Panc1 (cell line): ENCODE results near the gene ADD2. TPM values are rescaled to one million over a fixed set of nuclear protein-coding genes. Genes with fewer than 3 reads are reported as not detected.
A peak's percentile ranks its signal among the peaks of the same experiment; 100 is the strongest.

Experiments used
- ATAC-seq: fragments of 200-7000 bp; cut with Tn5 transposase; 2 replicates; pipeline ENCODE4 v1.9.1; 2020; ENCODE audit warnings: mild to moderate bottlenecking, moderate library complexity
- BruUV-seq: library from RNA; stranded (reverse); fragments of 400-500 nt; replicated peaks from 2 replicates; lab custom pipeline; 2021; lab: Mats Ljungman, UMichigan
- CTCF ChIA-PET: fragments of 300-600 bp; sonication (Branson Sonifier 250); formaldehyde crosslinking; loops from one replicate; lab custom pipeline; 2022; ENCODE audit warnings: antibody characterized with exemption; lab: Charles Lee
- POLR2A ChIA-PET: fragments of 300-600 bp; sonication (Branson Sonifier 250); formaldehyde crosslinking; loops from one replicate; lab custom pipeline; 2022; ENCODE audit warnings: antibody characterized with exemption; lab: Charles Lee
- DNase-seq: peaks from one replicate; pipeline ENCODE4 v3.0.0-alpha.2; 2010; ENCODE audit warnings: low read depth, low spot score
- H3K27ac ChIP-seq: 2 replicates; pipeline ENCODE4 v1.5.1; 2011; ENCODE audit warnings: mild to moderate bottlenecking, low read length, inconsistent platforms
- H3K27me3 ChIP-seq: fragments of 200-500 bp; sonication (Bioruptor generic); 2 replicates; pipeline ENCODE4 v1.6.0; 2014; ENCODE audit warnings: low read length, inconsistent platforms; ENCODE audit not compliant: control insufficient read depth, insufficient read depth
- H3K36me3 ChIP-seq: fragments of 200-500 bp; sonication (Bioruptor generic); 2 replicates; pipeline ENCODE4 v1.5.1; 2014; ENCODE audit warnings: inconsistent platforms, mild to moderate bottlenecking, low read length, moderate library complexity; ENCODE audit not compliant: control insufficient read depth, insufficient read depth
- H3K4me1 ChIP-seq: 2 replicates; pipeline ENCODE4 v1.5.1; 2011; ENCODE audit warnings: inconsistent platforms, mild to moderate bottlenecking, low read length, moderate library complexity; ENCODE audit not compliant: control insufficient read depth, insufficient read depth
- H3K4me3 ChIP-seq, 2 experiments: 2 replicates each; pipeline ENCODE4 v1.5.1; 2011 to 2012; ENCODE audit warnings: low read depth in 2 of 2, low read length in 2 of 2, mild to moderate bottlenecking in 2 of 2, inconsistent platforms in 1 of 2, moderate library complexity in 1 of 2
- H3K9me3 ChIP-seq: fragments of 200-500 bp; sonication (Bioruptor generic); 2 replicates; pipeline ENCODE4 v1.5.1; 2014; ENCODE audit warnings: low read depth, mild to moderate bottlenecking, inconsistent platforms, low read length, moderate library complexity; ENCODE audit not compliant: control insufficient read depth, insufficient read depth
- CTCF ChIP-seq: fragments of 450-650 bp; IDR thresholded peaks from 2 replicates; pipeline ENCODE4 v1.5.1; 2017; ENCODE audit warnings: mild to moderate bottlenecking
- POLR2AphosphoS5 ChIP-seq: IDR thresholded peaks from 2 replicates; pipeline ENCODE4 v1.6.1; 2012; ENCODE audit warnings: mild to moderate bottlenecking, low read depth, low read length, moderate library complexity
- REST ChIP-seq, 2 experiments: IDR thresholded peaks; 2 replicates each; pipeline ENCODE4 v1.6.1; 2011 to 2012; ENCODE audit warnings: low read depth in 2 of 2, control low read depth in 1 of 2, low read length in 1 of 2, mild to moderate bottlenecking in 1 of 2, moderate library complexity in 1 of 2; ENCODE audit not compliant: insufficient read depth in 1 of 2
- SIN3A ChIP-seq: IDR thresholded peaks from 2 replicates; pipeline ENCODE4 v1.6.1; 2012; ENCODE audit warnings: low read depth, mild to moderate bottlenecking, low read length, moderate library complexity, borderline replicate concordance; ENCODE audit not compliant: insufficient read depth
- TCF7L2 ChIP-seq: IDR thresholded peaks from 2 replicates; pipeline ENCODE4 v1.6.1; 2011; ENCODE audit warnings: mild to moderate bottlenecking, low read depth, low read length, inconsistent platforms
- in situ Hi-C: cut with HindIII; loops from 2 replicates; pipeline ENCODE4 v1.10.0; 2016; ENCODE audit warnings: low sequenced_read_pairs, low pct_unique_long_range_greater_than_20kb
- intact Hi-C: fragments of 100-400 bp; cut with micrococcal nuclease; formaldehyde crosslinking; loops from one replicate; pipeline ENCODE4 v1.10.0; 2022; ENCODE audit not compliant: unreplicated experiment
- total RNA-seq: library from RNA; stranded (reverse); gene quantifications from one replicate; pipeline ENCODE4 v1.2.1, GENCODE V29; 2021; ENCODE audit not compliant: unreplicated experiment

Gene ADD2
- total RNA-seq, 1 experiment from 2014 or later, result 0.26 TPM

DNA sequence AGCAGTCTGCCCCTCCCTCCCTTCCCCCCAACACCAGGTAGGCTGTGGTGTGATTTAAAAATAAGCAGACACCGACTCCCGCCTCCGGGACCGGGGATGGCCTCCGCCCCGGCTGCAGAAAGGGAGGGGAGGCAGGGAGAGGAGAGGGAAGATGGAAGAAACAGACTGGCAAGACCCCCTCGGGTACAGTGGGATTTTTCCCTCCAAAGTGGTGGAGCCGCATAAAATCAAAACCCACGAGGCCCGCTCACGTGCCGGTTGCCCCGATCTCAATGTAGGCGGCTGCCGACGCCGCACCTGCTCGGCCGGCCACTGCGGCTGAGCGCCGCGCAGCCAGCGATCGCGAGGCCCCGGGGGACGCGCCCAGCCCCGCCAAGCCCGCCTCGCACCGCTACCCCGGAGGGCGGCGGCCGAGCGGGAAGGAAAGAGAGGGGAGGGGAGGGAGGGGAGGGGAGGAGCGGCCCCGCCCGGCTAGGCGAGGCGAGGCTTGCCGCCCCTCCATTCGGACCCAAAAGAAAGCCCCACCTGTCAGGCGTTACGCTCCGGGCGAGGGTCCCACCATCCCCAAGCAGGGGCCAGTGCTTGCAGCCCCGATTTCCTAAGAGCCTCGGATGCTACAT is 811 bp downstream of the ADD2 start:
- POLR2A ChIA-PET, result no interaction called here
- peak overlapping the region; percentile 12 to 34 for H3K4me3 ChIP-seq
- 0 out of 2 replicates have a peak, but pooled peaks have one; percentile 34 for ATAC-seq
- intact Hi-C loops, result no loop called here
- no TSS peak for BruUV-seq
- CTCF ChIA-PET, result no interaction called here
- H3K9me3 ChIP-seq, result no peaks in the 10 kb centered on the region
- H3K27ac ChIP-seq, result no peak overlapping the region
- in situ Hi-C loops, result no loop called here
- no peaks in the 10 kb centered on the region for H3K36me3 ChIP-seq
- no peak for DNase-seq
- no peak for TF ChIP-seq POLR2AphosphoS5
- TF ChIP-seq TCF7L2, result no peak
- TF ChIP-seq CTCF, result no peak
- TF ChIP-seq SIN3A, result no peak
- TF ChIP-seq REST (IDR thresholded peaks at IDR 0.05; ENCODE audit: insufficient read depth in 1 of 2, low read depth in 2 of 2, low read length in 1 of 2), result no peak
- no peaks in the 10 kb centered on the region; the same call in 1 of the 2 replicates for H3K4me1 ChIP-seq
- peaks cover 39% of the 10 kb centered on the region for H3K27me3 ChIP-seq

- CTCF ChIA-PET, result no interaction called here
- H3K4me3 ChIP-seq, result no peak overlapping the region; a peak in 1 of 4 replicates
- in situ Hi-C loops, result no loop called here
These were observed 1.5 kb downstream of the ADD2 start for GRCh38 chr2:70766357-70767078.

GRCh38 chr2:70765507-70765906 is 2.5 kb downstream of the ADD2 start:
- Histone ChIP-seq H3K36me3 (no peaks in the 10 kb centered on the region), H3K27me3 (peaks cover 37% of the 10 kb centered on the region), H3K9me3 (no peaks in the 10 kb centered on the region), H3K4me3 (no peak overlapping the region), H3K4me1 (no peaks in the 10 kb centered on the region; the same call in 1 of the 2 replicates), H3K27ac (no peak overlapping the region)
- no peak for TF ChIP-seq REST (IDR thresholded peaks at IDR 0.05; ENCODE audit: insufficient read depth in 1 of 2, low read depth in 2 of 2, low read length in 1 of 2)
- TF ChIP-seq SIN3A, result no peak
- no peak for TF ChIP-seq CTCF
- TF ChIP-seq POLR2AphosphoS5, result no peak
- no peak for TF ChIP-seq TCF7L2
- intact Hi-C loops, result no loop called here
- DNase-seq (no peak), ATAC-seq (no peak)
- in situ Hi-C loops, result no loop called here
- ChIA-PET POLR2A (no interaction called here), CTCF (no interaction called here)
- BruUV-seq, result no TSS peak

More at GRCh38 chr2:70766357-70767078, 1.5 kb downstream of the ADD2 start:
- ATAC-seq (no peak), DNase-seq (no peak)
- intact Hi-C loops, result no loop called here
- POLR2A ChIA-PET, result no interaction called here
- no peak overlapping the region for H3K27ac ChIP-seq
- no peaks in the 10 kb centered on the region for H3K36me3 ChIP-seq
- peaks cover 39% of the 10 kb centered on the region for H3K27me3 ChIP-seq
- TF ChIP-seq TCF7L2, result no peak
- BruUV-seq, result no TSS peak
- no peaks in the 10 kb centered on the region; the same call in 1 of the 2 replicates for H3K4me1 ChIP-seq
- no peaks in the 10 kb centered on the region for H3K9me3 ChIP-seq
